Thoracic aorta (tissue), 2 donors: ENCODE results near the gene SNX8. TPM values are rescaled to one million over a fixed set of nuclear protein-coding genes. Genes with fewer than 3 reads are reported as not detected.
"Not testable (repeated sequence)": the region's sequence is repeated elsewhere in the genome, so short reads cannot be mapped to it uniquely, and the experiment has no call there.

Experiments
- ATAC-seq: fragments of 150-250 bp; one replicate; pipeline ENCODE4 v1.8.0; 2017; ENCODE audit warnings: low read depth; ENCODE audit not compliant: insufficient number of reproducible peaks, low FRiP score
- DNase-seq: peaks from one replicate; pipeline ENCODE4 v3.0.0-alpha.2; 2020; ENCODE audit warnings: low spot score
- H3K27ac ChIP-seq, 2 donors: fragments of 200-600 bp; sonication (generic); 1 replicate in 1 of 2; 2 replicates in 1 of 2; pipeline ENCODE4 v1.5.1; 2016; ENCODE audit warnings: mild to moderate bottlenecking in 2 of 2, moderate library complexity in 2 of 2
- H3K27me3 ChIP-seq: fragments of 200-600 bp; sonication (generic); replicated peaks from 2 replicates; pipeline ENCODE4 v1.6.0; 2016; ENCODE audit warnings: mild to moderate bottlenecking; ENCODE audit not compliant: insufficient read depth
- H3K36me3 ChIP-seq: fragments of 200-600 bp; sonication (generic); one replicate; pipeline ENCODE4 v1.5.1; 2016
- H3K4me1 ChIP-seq, 2 donors: fragments of 200-600 bp; sonication (generic); 1 replicate in 1 of 2; 2 replicates in 1 of 2; pipeline versions ENCODE4 v1.5.1 to v1.6.0; 2016; ENCODE audit warnings: low read depth in 2 of 2, mild to moderate bottlenecking in 1 of 2; ENCODE audit not compliant: control insufficient read depth in 1 of 2
- H3K4me3 ChIP-seq: fragments of 200-600 bp; sonication (generic); 2 replicates; pipeline ENCODE4 v1.5.1; 2016; ENCODE audit warnings: mild to moderate bottlenecking
- H3K9me3 ChIP-seq: fragments of 200-600 bp; sonication (generic); 2 replicates; pipeline ENCODE4 v1.5.1; 2016
- total RNA-seq, 2 donors: library from RNA; depleted of rRNA; stranded (reverse); fragments of >200 nt; gene quantifications; one replicate each; pipeline versions ENCODE4 v1.1.0 to v1.2.3, GENCODE V29; 2016
- TF ChIP-seq, protein P1 (sequence below): fragments of 200-600 bp; sonication (generic); IDR thresholded peaks from one replicate; pipeline ENCODE4 v1.5.1; 2019; ENCODE audit warnings: antibody characterized with exemption

Gene SNX8
- total RNA-seq, 2 donors from 2014 or later = 6.5 to 29.6 TPM

DNA sequence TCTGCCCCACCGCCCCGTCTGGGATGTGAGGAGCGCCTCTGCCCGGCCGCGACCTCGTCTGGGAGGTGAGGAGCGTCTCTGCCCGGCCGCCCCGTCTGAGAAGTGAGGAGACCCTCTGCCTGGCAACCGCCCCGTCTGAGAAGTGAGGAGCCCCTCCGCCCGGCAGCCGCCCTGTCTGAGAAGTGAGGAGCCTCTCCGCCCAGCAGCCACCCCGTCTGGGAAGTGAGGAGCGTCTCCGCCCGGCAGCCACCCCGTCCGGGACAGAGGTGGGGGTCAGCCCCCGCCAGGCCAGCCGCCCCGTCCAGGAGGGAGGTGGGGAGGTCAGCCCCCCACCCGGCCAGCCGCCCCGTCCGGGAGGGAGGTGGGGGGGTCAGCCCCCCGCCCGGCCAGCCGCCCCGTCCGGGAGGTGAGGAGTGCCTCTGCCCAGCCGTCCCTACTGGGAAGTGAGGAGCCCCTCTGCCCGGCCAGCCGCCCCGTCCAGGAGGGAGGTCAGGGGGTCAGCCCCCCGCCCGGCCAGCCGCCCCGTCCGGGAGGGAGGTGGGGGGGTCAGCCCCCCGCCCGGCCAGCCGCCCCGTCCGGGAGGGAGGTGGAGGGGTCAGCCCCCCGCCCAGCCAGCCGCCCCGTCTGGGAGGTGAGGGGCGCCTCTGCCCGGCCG, 11.4 kb downstream of the SNX8 start:
- H3K9me3 ChIP-seq, H3K4me3 ChIP-seq, DNase-seq, H3K36me3 ChIP-seq, ATAC-seq, H3K27me3 ChIP-seq, H3K4me1 ChIP-seq, H3K27ac ChIP-seq: not testable (repeated sequence)

DNA sequence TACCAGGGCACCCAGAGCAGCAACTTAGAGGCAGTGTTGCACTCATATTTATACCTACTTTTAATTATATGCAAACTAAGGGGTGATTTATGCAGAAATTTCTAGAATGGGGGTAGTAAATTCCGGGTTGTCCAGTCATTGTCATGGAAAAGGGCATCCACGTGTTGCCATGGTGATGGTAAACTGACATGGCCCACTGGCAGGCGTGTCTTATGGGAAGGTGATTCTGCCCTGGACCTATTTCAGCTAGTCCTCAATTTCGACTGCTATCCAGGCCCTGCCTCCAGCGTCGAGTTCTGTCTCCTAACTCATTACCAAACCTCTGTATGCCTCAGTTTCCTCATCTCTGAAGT, 12.8 kb downstream of the SNX8 start:
- no peak for DNase-seq
- Histone ChIP-seq H3K9me3 (no peaks in the 10 kb centered on the region), H3K4me3 (no peak overlapping the region), H3K27ac (no peak overlapping the region), H3K4me1 (no peaks in the 10 kb centered on the region), H3K27me3 (no peaks in the 10 kb centered on the region), H3K36me3 (no peaks in the 10 kb centered on the region)
- TF ChIP-seq, protein P1, sequence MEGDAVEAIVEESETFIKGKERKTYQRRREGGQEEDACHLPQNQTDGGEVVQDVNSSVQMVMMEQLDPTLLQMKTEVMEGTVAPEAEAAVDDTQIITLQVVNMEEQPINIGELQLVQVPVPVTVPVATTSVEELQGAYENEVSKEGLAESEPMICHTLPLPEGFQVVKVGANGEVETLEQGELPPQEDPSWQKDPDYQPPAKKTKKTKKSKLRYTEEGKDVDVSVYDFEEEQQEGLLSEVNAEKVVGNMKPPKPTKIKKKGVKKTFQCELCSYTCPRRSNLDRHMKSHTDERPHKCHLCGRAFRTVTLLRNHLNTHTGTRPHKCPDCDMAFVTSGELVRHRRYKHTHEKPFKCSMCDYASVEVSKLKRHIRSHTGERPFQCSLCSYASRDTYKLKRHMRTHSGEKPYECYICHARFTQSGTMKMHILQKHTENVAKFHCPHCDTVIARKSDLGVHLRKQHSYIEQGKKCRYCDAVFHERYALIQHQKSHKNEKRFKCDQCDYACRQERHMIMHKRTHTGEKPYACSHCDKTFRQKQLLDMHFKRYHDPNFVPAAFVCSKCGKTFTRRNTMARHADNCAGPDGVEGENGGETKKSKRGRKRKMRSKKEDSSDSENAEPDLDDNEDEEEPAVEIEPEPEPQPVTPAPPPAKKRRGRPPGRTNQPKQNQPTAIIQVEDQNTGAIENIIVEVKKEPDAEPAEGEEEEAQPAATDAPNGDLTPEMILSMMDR = no peak
- ATAC-seq = no peak

DNA sequence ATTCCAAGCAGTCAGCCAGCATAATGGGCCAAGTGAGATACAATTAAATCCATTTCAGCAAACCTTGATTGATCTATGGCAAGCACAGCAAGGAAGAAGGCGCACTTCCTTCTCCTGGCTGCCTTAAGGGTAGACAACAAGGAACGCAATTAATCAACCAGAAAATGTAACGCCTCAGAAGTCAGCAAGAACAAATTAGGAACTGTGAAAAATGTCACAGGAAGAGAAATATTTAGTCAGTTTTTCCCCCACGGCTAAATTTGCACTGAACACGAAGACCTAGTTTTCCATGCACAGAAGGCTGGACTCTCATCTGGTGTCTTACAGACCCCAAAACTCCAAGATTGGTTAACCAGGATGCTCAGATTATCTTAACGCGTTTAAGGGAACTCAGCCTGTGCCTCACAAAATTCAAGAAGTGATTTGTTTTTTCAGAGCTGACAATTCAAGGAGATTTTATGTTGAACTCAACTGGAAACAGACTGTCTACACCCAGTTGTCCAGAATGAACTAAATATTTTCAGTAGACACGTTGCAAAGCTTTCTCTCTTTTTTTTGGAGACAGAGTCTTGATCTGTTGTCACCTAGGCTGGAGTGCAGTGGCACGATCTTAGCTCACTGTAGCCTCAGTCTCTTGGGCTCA, 14.2 kb downstream of the SNX8 start:
- Histone ChIP-seq H3K27me3 (no peaks in the 10 kb centered on the region), H3K36me3 (no peaks in the 10 kb centered on the region), H3K4me3 (peak overlapping the region; percentile 22), H3K4me1 (no peaks in the 10 kb centered on the region), H3K9me3 (no peaks in the 10 kb centered on the region), H3K27ac (peak overlapping the region in 1 of 2 donors; percentile 29)
- DNase-seq = no peak
- no peak for ATAC-seq
- TF ChIP-seq, protein P1 = no peak

DNA sequence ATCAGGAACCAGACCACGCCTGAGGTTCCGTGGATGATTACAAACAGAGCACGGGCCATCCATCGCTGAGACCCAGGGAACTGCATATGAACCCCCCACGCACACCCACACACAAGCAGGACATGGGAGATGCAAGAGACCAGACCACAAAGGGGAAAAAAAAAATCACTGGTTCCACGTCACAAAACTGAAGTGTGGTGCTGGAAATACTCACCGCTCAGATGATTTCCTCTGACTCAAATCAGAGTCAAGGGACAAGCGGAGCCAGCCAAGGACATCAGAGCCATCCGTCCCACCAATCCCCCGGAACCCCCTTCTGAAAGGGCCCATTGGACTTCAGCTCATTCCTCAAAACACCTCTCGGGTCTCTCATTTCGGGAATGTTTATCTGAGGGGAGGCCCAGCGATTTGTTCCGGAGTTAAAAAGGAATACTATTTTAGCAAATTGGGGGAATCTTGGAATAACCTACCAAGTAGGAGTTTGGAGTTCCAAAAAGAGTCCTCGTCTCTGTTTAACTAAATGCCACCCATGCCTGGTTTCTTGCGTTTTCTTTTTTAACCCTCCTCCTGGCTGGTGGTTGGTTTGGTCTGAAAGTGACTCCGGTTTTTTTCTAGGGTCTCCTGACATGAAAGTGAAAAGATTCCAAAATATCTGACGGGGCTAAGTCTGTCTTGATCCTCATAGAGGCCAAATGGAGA, 15.0 kb downstream of the SNX8 start:
- Histone ChIP-seq H3K4me1 (no peaks in the 10 kb centered on the region), H3K4me3 (peak overlapping the region; percentile 22), H3K27me3 (no peaks in the 10 kb centered on the region), H3K27ac (peak overlapping the region in 1 of 2 donors; percentile 29), H3K36me3 (no peaks in the 10 kb centered on the region), H3K9me3 (no peaks in the 10 kb centered on the region)
- TF ChIP-seq, protein P1 = no peak
- peak; percentile 9 for DNase-seq
- no peak for ATAC-seq

DNA sequence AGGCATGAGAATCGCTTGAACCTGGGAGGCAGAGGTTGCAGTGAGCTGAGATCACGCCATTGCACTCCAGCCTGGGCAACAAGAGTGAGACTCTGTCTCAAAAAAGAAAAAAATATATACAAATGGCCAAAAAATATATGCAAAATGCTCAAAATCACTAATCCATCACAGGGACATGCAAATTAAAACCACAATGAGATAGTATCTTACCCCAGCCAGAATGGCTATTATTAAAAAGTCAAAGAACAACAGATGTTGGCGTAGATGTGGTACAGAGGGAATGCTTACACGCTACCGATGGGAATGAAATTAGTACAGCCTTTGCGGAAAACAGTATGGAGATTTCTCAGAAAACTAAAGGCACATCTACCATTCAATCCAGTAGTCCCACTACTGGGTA, 17.4 kb downstream of the SNX8 start:
- TF ChIP-seq, protein P1 = no peak
- DNase-seq (no peak), ATAC-seq (no peak)
- H3K9me3 ChIP-seq = no peaks in the 10 kb centered on the region
- no peaks in the 10 kb centered on the region for H3K27me3 ChIP-seq
- no peaks in the 10 kb centered on the region for H3K4me1 ChIP-seq
- no peak overlapping the region for H3K4me3 ChIP-seq
- no peak overlapping the region for H3K27ac ChIP-seq
- H3K36me3 ChIP-seq = no peaks in the 10 kb centered on the region
